Neuron (in vitro differentiated cells): ENCODE measurements around the gene TANGO2.

Experiments
- H2AFZ ChIP-seq: one replicate; pipeline ENCODE4 v1.6.1; 2013; ENCODE audit warnings: low read depth, mild to moderate bottlenecking, inconsistent platforms, low read length, moderate library complexity
- H3K27me3 ChIP-seq: one replicate; pipeline ENCODE4 v1.6.1; 2013; ENCODE audit warnings: low read length; ENCODE audit not compliant: insufficient read depth
- H3K36me3 ChIP-seq: one replicate; pipeline ENCODE4 v1.6.1; 2013; ENCODE audit warnings: low read length; ENCODE audit not compliant: insufficient read depth
- H3K4me1 ChIP-seq: one replicate; pipeline ENCODE4 v1.6.1; 2013; ENCODE audit warnings: low read length; ENCODE audit not compliant: insufficient read depth
- H3K4me3 ChIP-seq: 2 replicates; pipeline ENCODE4 v1.5.1; 2013; ENCODE audit warnings: mild to moderate bottlenecking, low read length, moderate library complexity
- H3K9me3 ChIP-seq: one replicate; pipeline ENCODE4 v1.6.1; 2013; ENCODE audit warnings: low read length

Gene TANGO2

DNA sequence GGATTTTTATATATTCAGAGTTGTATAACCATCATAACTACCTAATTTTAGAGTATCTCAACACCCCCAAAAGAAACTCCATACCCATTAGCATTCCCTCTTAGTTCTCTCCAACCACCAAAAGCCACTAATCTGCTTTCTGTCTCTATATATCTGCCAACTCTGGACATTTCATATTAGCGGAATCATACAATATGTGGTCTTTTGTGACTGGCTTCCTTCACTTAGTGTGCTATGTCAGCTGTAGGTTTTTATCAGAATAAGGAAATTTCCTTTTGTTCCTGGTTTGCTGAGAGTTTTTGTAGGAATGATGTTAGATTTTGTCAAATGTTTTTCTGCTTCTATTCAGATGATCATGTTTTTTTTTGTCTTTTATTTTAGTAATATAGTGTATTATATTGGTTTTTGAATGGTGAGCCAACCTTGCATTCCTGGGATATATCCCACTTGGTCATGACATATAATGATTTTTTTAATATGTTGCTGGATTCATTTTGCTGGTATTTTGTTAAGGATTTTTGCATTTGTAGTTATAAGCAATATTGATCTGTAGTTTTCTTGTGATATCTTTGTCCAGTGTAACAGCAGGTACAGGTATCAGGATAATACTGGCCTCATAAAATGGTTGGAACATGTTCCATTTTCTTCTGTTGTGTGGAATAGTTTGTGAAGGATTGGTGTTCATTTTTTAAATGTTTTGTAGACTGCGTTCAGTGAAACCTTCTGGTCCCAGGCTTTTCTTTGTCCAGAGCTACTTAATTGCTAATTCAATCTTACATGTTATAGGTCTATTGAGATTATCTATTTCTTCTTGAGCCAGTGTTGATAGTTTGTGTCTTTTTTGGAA is 75.9 kb downstream of the TANGO2 start:
- H3K36me3 ChIP-seq: peaks cover 91% of the 10 kb centered on the region
- H3K4me1 ChIP-seq: no peaks in the 10 kb centered on the region
- H3K4me3 ChIP-seq: no peak overlapping the region
- H3K27me3 ChIP-seq: no peaks in the 10 kb centered on the region
- peaks cover 2% of the 10 kb centered on the region for H3K9me3 ChIP-seq
- H2AFZ ChIP-seq: no peak overlapping the region

DNA sequence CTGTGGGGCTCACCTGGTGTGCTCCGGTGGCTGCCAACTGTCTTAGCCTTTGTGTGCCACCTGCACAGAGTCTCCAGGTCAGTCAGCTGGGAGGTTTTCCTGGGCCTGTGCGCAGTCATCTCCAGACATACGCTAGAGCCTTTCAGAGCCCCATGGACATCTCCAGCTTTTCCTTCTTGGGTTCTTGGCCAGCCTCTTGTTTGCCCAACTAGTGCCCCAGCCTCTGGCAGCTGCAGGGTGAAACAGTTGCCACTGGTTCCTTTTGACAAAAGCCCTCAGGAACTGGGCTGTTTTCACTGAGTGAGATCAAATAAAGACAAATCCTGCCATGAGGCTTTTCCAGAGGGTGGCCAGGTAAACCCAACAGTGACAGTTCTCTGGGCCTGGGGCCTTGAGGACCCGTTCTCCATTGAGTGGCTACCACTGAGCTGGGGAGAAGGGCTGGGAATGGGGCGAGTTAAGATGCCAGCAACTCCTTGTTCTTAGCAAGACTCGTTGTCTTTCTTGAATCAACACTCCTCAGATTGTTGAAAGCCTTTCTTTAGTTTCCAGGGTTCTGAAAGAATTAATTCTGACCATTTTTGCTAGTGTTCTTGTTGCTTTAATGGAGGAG is 78.3 kb downstream of the TANGO2 start:
- Histone ChIP-seq H2AFZ (no peak overlapping the region), H3K36me3 (peaks cover 89% of the 10 kb centered on the region), H3K27me3 (no peaks in the 10 kb centered on the region), H3K4me1 (no peaks in the 10 kb centered on the region), H3K4me3 (no peak overlapping the region), H3K9me3 (no peaks in the 10 kb centered on the region)

DNA sequence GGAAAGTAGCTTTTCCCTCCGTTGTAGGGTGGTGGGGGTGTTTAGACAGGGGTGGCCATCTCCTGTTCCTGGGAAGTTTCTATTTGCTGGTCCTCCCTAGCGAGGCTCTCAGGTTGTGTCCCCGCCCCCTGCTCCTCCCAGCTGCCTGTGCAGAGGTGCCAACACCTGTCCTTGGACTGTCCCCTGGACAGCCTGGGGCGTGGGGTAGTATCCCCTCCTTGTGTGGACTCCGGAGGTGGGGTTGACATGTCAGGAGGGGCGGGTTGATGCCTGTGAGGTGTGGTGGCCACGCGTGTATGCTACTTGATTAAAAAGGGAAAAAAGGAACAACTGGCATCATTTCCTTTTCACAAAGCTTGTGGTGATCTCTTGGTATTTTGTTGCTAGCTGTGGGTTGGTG is 80.7 kb downstream of the TANGO2 start:
- no peak overlapping the region for H3K4me3 ChIP-seq
- no peak overlapping the region for H2AFZ ChIP-seq
- H3K27me3 ChIP-seq: no peaks in the 10 kb centered on the region
- H3K4me1 ChIP-seq: no peaks in the 10 kb centered on the region
- peaks cover 89% of the 10 kb centered on the region for H3K36me3 ChIP-seq
- no peaks in the 10 kb centered on the region for H3K9me3 ChIP-seq

DNA sequence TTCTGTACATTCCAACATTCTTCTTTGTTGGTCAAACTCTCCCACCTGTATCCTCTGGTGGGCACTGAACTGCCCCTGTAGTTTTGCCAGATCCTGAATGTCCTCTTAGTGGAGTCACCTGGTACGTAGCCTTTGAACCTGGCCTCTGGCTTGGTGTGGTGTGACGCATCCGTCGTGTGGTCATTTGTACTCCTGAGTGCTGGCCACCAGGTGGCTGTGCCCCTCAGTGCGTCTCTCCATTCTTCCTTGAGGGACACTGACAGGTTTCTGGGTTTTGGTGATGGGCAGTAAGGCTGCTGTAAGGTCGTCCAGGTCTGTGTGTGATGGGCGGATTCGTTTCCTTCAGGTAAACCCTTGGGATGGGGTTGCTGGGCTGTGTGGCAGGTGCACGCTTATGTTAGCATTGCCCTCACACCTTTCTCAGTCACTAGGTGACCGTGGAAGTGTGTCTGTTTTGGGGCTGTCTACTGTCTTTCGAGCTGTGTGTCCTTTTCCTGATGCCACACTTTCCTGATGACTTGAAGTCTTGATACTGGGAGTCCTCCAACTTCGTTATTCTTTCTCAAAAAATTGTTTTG is 81.4 kb downstream of the TANGO2 start:
- Histone ChIP-seq H2AFZ (no peak overlapping the region), H3K9me3 (no peaks in the 10 kb centered on the region), H3K27me3 (no peaks in the 10 kb centered on the region), H3K36me3 (peaks cover 90% of the 10 kb centered on the region), H3K4me1 (no peaks in the 10 kb centered on the region), H3K4me3 (no peak overlapping the region)

DNA sequence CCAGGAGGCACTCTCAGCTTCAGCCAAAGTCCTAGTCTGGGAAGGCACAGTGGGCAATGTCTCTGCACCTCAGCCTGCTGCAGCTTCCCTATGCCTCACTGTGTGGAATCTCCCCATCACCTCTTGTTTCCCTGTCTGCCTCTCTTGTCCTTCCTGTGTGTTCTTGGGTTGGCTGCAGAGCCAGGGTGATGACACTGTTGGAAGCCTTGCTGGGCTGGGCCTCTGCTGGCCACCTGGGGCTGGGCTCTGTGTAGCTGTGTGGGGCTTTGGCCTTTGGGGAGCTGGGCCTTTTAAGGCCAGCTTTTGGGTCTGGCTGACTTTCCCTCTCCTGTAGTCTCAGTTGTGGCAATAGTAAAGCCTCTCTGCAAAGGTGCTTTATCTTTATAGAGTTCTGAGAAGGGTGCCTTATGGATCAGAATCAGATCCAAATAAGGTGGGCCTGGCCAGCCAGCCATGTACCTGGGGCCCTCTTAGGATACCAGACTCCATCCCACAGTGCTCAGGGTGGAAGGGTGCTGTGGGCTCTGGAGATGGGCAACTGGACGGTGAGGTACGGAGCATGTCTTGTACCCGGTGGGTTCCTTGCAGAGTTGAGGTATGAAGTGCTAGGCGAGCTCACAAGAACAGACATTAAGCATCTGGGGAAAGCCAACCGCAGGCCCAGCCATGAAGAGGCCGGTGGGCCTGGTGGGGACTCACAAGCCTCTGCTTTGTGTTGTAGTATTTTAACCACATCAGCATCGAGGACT is 84.7 kb downstream of the TANGO2 start:
- Histone ChIP-seq H3K4me3 (no peak overlapping the region), H2AFZ (no peak overlapping the region), H3K27me3 (no peaks in the 10 kb centered on the region), H3K4me1 (no peaks in the 10 kb centered on the region), H3K36me3 (peaks cover 93% of the 10 kb centered on the region), H3K9me3 (no peaks in the 10 kb centered on the region)

DNA sequence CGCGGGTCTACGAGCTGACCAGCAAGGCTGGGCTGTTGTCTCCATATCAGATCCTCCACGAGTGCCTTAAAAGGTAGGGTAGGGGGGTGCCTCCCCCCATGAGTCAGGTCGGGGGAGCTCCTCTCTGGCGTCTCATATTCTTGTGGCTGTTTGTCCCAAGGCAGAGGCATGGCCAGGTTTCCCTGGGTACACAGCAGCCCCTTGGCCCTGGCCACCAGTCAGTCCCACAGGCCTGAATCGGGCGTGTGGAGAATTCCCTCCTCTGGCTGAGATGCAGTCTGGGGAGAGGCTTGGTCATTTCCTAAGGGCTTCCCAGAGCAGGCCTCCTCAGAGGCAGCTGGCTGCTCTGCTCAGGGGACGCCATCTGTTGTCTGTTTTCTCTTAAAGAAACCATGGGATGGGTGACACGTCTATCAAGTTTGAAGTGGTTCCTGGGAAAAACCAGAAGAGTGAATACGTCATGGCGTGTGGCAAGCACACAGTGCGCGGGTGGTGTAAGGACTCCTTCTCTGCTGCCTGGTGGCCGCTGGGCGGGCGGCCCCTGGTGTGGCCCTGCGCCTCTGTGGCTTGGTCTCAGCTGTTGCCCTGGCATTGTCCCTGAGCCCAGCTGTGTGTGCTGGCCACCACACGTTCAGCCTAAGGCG is 85.4 kb downstream of the TANGO2 start:
- Histone ChIP-seq H3K36me3 (peaks cover 92% of the 10 kb centered on the region), H3K9me3 (no peaks in the 10 kb centered on the region), H3K4me3 (no peak overlapping the region), H3K27me3 (no peaks in the 10 kb centered on the region), H2AFZ (no peak overlapping the region), H3K4me1 (no peaks in the 10 kb centered on the region)

DNA sequence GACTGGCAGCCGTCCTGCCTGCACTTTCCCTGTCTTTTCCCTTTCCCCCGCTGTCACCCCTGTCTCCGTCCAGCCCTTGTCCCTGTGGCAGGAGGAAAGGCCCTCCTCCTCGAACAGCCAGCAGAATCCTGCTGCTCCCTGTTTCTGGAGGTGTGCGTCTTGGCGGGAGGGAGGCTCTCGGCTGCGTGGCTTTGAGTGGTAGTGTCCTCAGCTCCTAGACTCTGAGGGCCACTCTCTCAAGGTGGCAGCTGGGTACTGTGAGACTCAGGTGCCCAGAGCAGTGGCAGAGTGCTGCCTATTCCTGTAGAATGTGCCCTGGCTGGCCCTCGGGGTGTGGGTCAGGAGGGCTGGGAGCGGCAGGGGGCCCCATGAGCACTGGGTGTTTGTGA is 85.9 kb downstream of the TANGO2 start:
- no peaks in the 10 kb centered on the region for H3K27me3 ChIP-seq
- peaks cover 90% of the 10 kb centered on the region for H3K36me3 ChIP-seq
- H3K4me1 ChIP-seq: no peaks in the 10 kb centered on the region
- H3K4me3 ChIP-seq: no peak overlapping the region
- H3K9me3 ChIP-seq: no peaks in the 10 kb centered on the region
- H2AFZ ChIP-seq: no peak overlapping the region

DNA sequence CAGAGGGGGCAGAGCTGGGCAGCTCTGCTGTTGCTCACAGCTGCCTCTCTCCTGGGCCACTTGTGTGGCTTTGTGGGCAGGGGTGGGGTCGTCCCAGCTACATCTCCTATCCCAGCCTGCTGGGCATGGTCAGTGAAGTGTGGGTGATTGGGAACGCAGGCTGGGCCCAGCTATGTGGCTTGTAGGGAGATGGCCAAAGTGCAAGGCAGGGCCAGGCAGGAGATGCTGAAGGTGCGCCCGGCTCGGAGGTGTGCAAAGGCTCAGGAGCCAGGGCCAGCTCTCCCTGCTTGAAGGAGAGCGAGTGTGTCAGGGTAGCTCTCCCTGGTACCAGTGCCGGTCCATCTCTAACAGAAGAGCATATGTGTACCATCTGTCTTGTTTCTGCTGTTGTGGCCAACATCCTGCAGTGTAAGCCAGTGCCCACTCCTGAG is 86.6 kb downstream of the TANGO2 start:
- no peaks in the 10 kb centered on the region for H3K27me3 ChIP-seq
- H2AFZ ChIP-seq: no peak overlapping the region
- H3K9me3 ChIP-seq: no peaks in the 10 kb centered on the region
- H3K4me3 ChIP-seq: no peak overlapping the region
- no peaks in the 10 kb centered on the region for H3K4me1 ChIP-seq
- H3K36me3 ChIP-seq: peaks cover 91% of the 10 kb centered on the region

DNA sequence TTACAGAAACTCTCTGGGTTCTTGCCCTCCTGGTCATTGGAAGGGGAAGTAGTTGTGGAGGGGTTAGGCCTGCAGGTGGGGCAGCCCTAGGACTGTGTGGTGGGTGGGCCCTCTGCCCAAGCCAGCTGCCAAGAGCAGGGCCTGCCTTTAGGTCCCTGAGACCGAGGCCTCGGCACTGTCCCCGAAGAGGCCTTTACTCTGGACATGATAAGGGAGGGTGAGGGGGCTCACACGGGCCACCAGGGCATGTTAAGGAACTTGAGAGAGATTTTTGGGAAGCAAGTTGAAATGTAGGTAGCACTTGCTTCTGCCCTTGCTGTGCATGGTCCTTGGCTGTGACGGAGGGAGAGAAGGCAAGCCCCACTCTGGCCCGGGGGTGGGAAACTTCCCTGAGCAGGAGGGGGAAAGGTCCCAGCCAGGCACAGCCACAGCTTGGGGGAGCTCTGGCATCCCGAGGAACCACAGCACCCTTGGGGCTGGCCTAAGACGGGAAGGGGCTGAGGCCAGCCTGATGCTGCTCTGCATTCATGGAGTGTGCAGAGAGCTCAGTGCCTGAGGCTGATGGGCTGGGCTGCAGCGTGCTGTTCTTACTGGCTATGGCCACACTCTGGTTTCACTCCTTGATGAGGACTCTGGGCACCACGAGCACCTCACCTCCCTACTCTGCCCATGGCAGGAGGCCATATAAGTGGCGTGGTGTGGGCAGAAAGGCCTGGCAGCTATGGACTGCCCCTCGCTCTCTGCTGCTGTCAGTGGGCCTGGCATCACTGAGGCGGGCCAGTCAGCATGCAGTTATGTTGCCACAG is 87.2 kb downstream of the TANGO2 start:
- Histone ChIP-seq H3K27me3 (no peaks in the 10 kb centered on the region), H3K4me1 (no peaks in the 10 kb centered on the region), H2AFZ (no peak overlapping the region), H3K4me3 (no peak overlapping the region), H3K9me3 (no peaks in the 10 kb centered on the region), H3K36me3 (peaks cover 92% of the 10 kb centered on the region)

DNA sequence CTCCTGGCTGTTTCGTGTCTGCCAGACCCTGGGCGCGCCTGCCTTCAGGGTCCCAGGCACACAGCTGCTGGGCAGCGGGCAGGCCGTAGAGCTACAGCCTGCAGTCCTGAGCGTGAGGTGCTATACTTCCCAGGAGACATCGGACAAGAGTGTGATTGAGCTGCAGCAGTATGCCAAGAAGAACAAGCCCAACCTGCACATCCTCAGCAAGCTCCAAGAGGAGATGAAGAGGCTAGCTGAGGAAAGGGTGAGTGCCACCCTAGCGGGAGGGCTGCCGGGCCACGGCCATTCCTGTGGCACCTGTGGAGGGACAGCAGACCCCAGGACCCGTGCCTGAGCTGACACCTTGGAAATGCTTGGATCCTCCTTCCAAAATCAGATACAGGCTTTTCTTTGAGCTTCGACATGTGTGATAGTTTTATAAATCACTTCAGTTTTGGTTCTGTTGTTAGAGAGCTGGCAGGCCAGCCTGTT is 87.9 kb downstream of the TANGO2 start:
- Histone ChIP-seq H3K27me3 (no peaks in the 10 kb centered on the region), H2AFZ (no peak overlapping the region), H3K4me3 (no peak overlapping the region), H3K36me3 (peaks cover 89% of the 10 kb centered on the region), H3K4me1 (no peaks in the 10 kb centered on the region), H3K9me3 (no peaks in the 10 kb centered on the region)

DNA sequence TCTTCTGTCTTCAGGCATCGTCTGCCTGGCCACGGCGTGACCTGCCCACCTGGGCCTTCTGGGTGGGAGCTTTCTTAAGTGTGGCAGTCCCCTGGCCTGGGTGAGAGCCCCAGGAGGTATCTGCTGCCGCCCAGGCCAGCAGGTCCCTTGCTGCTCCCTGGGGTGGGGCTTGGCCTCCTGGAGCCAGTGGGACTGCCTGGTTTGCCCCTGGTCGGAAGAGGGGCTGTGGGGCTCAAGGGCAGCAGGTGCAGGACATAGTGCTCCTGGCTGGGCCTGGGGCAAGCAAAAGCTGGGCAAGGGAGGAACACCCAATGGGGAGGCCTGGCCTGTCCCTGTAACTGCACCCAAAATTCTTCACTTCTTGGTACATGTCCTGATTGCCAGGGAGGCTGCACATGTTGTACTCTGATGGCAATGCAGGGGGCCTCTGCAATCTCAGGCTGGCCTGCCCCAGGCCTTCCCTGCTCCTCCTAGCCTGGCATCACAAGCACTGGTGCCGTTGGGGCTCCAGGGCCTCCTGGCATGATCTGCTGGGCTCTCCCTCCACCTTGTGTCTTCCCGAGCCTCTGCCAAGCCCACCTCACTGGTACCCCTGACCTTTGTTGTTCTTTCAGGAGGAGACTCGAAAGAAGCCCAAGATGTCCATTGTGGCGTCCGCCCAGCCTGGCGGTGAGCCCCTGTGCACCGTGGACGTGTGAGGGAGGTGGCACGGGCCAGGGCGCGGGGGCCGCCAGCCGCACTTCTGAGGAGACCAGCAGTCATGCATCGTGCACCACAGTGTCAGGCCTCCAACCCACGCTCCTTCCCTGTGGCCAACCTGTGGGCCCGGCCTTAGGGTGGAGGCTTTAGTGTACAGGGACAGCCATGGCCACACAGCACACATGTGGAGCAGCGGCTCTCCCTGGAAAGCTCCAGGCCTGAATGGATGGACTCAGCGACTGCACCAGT is 88.8 kb downstream of the TANGO2 start:
- peaks cover 91% of the 10 kb centered on the region for H3K36me3 ChIP-seq
- H3K4me3 ChIP-seq: no peak overlapping the region
- H3K27me3 ChIP-seq: no peaks in the 10 kb centered on the region
- H3K4me1 ChIP-seq: no peaks in the 10 kb centered on the region
- no peak overlapping the region for H2AFZ ChIP-seq
- no peaks in the 10 kb centered on the region for H3K9me3 ChIP-seq
